ENCODE results near the gene MAG.

GRCh38 chr19:35330475-35330874, 38.5 kb downstream of the MAG start:
- TF ChIP-seq CTCF (IDR thresholded peaks at IDR 0.05 in 2 of 3, conservative IDR thresholded peaks at IDR 0.05 in 1 of 3; ENCODE audit: borderline replicate concordance in 1 of 3, insufficient read depth in 1 of 3, low read depth in 2 of 3, low read length in 2 of 3) (no peak), EZH2phosphoT487 (IDR thresholded peaks at IDR 0.05; ENCODE audit: borderline replicate concordance) (no peak), EZH2 (IDR thresholded peaks at IDR 0.05) (no peak)

Data from HCT116 (cell line).